NCI-H526 treated with DMSO at 0.1 percent for 48 hours (cell line): ENCODE data around the gene WBP1.
A peak's percentile ranks its signal among the peaks of the same experiment; 100 is the strongest.
"Not testable (repeated sequence)": the region's sequence is repeated elsewhere in the genome, so short reads cannot be mapped to it uniquely, and the experiment has no call there.

Experiments used
- DNase-seq: peaks from one replicate; lab custom pipeline; 2025; lab: John Stamatoyannopoulos, UW

WBP1 gene

GRCh38 chr2:74482801-74483674 is 24.8 kb downstream of the WBP1 start, which contains the start of the genes CCDC142 and TTC31:
Gene CCDC142 (minus strand): TSS chr2:74482998. CDS start chr2:74482837, 161 bp downstream.
Gene TTC31 (plus strand): TSS chr2:74483081. CDS start chr2:74483096, 15 bp downstream.
- DNase-seq = peak; percentile 91

GRCh38 chr2:74483675-74484164 is 25.5 kb downstream of the WBP1 start:
- not testable (repeated sequence) for DNase-seq

- DNase-seq = no peak
Observed at GRCh38 chr2:74486141-74486540, 27.9 kb downstream of the WBP1 start.

GRCh38 chr2:74488643-74489481 is 30.6 kb downstream of the WBP1 start:
- no peak for DNase-seq

- DNase-seq = no peak
Observed at GRCh38 chr2:74489906-74490305, 31.7 kb downstream of the WBP1 start.

- no peak for DNase-seq
Observed at GRCh38 chr2:74491648-74492544, 33.7 kb downstream of the WBP1 start.

- no peak for DNase-seq
Observed at GRCh38 chr2:74493546-74493945, 35.3 kb downstream of the WBP1 start.

GRCh38 chr2:74495440-74495839 is 37.2 kb downstream of the WBP1 start:
- no peak for DNase-seq

- no peak for DNase-seq
Observed at GRCh38 chr2:74496997-74497776, 38.9 kb downstream of the WBP1 start.

- DNase-seq = no peak
Observed at GRCh38 chr2:74497777-74498499, 39.7 kb downstream of the WBP1 start.

GRCh38 chr2:74498500-74499266 is 40.4 kb downstream of the WBP1 start:
- no peak for DNase-seq

- DNase-seq = no peak
Observed at GRCh38 chr2:74499267-74499939, 41.2 kb downstream of the WBP1 start, which contains the start of gene LBX2. Gene LBX2 (minus strand): TSS chr2:74499603. CDS start chr2:74499537, 66 bp downstream.

- DNase-seq = no peak
Observed at GRCh38 chr2:74499940-74500577, 41.8 kb downstream of the WBP1 start.

GRCh38 chr2:74500578-74500946 is 42.3 kb downstream of the WBP1 start:
- DNase-seq = no peak

- no peak for DNase-seq
Observed at GRCh38 chr2:74501335-74502071, 43.3 kb downstream of the WBP1 start.

- DNase-seq = no peak
Observed at GRCh38 chr2:74502147-74502719, 44.0 kb downstream of the WBP1 start.
